Cardiac fibroblast (primary cell): ENCODE measurements around the gene MUC6.

Experiments
- DNase-seq, 2 donors: peaks; one replicate each; pipeline versions ENCODE4 v3.0.0 to v3.0.0-alpha.2; 2010; ENCODE audit warnings: low read depth in 2 of 2
- H3K4me3 ChIP-seq, 2 donors: replicated peaks in 1 of 2; 1 replicate in 1 of 2; 2 replicates in 1 of 2; pipeline ENCODE4 v1.5.1; 2011; ENCODE audit warnings: low read depth in 2 of 2, low read length in 2 of 2, mild to moderate bottlenecking in 2 of 2, moderate library complexity in 1 of 2
- TF ChIP-seq, protein P1 (sequence below): IDR thresholded peaks from one replicate; pipeline ENCODE4 v1.5.1; 2011; ENCODE audit warnings: low read depth, mild to moderate bottlenecking, low read length, inconsistent platforms

Gene MUC6

DNA sequence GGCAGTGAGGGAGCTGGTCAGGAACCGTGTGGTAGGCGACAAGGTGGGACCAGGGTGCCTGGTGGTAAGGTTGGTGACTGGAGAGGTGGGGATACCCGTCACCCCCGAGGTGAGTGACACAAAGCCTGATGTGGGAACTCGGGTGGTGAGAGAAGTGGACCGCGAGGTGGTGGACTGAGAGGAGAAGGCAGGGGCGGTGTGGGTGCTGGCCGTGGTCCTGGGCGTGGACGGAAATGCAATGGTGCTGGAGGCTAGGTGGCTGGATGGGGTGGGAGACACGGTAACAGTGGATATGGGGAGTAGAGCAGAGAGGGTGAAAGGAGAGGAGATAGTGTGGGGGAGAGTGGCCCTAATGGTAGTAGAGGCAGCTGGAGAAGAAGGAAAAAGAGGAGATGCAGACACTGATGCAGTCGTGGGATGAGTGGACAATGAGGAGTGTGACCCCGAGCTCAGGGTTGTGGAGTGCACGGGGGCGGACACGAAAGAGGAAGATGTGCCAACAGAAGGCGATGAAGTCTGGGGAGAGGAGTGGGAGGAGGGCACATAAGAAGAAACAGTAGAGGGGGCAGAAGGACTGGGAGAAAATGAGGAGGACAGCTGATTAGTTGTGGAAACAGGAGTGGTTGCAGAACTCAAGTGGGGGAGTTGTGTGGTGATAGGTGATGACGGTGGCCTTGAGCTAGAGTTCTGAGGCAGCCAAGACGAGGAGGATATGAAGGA lies 20.5 kb downstream of the MUC6 start:
- DNase-seq, result no peak
- H3K4me3 ChIP-seq, result no peak overlapping the region
- TF ChIP-seq, protein P1, sequence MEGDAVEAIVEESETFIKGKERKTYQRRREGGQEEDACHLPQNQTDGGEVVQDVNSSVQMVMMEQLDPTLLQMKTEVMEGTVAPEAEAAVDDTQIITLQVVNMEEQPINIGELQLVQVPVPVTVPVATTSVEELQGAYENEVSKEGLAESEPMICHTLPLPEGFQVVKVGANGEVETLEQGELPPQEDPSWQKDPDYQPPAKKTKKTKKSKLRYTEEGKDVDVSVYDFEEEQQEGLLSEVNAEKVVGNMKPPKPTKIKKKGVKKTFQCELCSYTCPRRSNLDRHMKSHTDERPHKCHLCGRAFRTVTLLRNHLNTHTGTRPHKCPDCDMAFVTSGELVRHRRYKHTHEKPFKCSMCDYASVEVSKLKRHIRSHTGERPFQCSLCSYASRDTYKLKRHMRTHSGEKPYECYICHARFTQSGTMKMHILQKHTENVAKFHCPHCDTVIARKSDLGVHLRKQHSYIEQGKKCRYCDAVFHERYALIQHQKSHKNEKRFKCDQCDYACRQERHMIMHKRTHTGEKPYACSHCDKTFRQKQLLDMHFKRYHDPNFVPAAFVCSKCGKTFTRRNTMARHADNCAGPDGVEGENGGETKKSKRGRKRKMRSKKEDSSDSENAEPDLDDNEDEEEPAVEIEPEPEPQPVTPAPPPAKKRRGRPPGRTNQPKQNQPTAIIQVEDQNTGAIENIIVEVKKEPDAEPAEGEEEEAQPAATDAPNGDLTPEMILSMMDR, result no peak

DNA sequence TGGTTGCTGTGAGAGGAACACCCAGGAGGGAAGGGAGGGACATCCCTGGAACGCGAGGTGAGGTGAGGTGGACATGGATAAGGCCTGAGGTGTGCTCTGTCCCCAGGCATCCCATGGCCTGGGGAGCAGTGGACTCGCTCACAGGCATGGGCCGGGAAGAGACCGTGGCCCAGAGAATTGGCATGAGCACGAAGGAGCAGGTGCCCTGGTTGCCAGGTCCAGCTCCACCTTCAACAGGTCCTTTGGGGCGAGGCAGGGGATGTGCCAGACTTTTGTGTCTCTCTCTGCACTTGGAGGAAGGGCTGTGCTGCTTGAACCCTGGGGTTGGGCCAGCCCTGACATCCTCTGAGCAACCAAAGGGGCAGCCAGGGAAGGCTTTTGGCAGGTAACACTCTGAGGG lies 21.5 kb downstream of the MUC6 start:
- no peak overlapping the region for H3K4me3 ChIP-seq
- TF ChIP-seq, protein P1, result no peak
- DNase-seq, result no peak

GRCh38 chr11:1014276-1014675 lies 22.2 kb downstream of the MUC6 start:
- H3K4me3 ChIP-seq, result no peak overlapping the region
- TF ChIP-seq, protein P1, result no peak
- no peak for DNase-seq

- H3K4me3 ChIP-seq, result no peak overlapping the region
- TF ChIP-seq, protein P1, result no peak
- DNase-seq, result no peak
These were observed 22.9 kb downstream of the MUC6 start for GRCh38 chr11:1013631-1013935.

- DNase-seq, result no peak
These were observed 23.5 kb downstream of the MUC6 start for GRCh38 chr11:1012740-1013630.

GRCh38 chr11:1012291-1012690 lies 24.2 kb downstream of the MUC6 start:
- TF ChIP-seq, protein P1, result no peak
- DNase-seq, result no peak
- no peak overlapping the region for H3K4me3 ChIP-seq

More at GRCh38 chr11:1012740-1013630, 23.5 kb downstream of the MUC6 start:
- TF ChIP-seq, protein P1, result no peak
- no peak overlapping the region for H3K4me3 ChIP-seq
